ENCODE measurements around the gene SLC6A3.

- TF ChIP-seq CTCF (IDR thresholded peaks at IDR 0.05) (no peak), POLR2AphosphoS5 (IDR thresholded peaks at IDR 0.05; ENCODE audit: low read depth, low read length) (no peak), SIN3A (IDR thresholded peaks at IDR 0.05; ENCODE audit: borderline replicate concordance, insufficient read depth, low read depth, low read length) (no peak)
Measured at GRCh38 chr5:1354576-1354975, 90.7 kb downstream of the SLC6A3 start.

Measured in Panc1 (cell line).